MCF 10A (cell line): ENCODE measurements around the gene PEX14. TPM values are rescaled to one million over a fixed set of nuclear protein-coding genes. Genes with fewer than 3 reads are reported as not detected.

Source experiments
- BruUV-seq: library from RNA; stranded (reverse); fragments of 400-500 nt; replicated peaks from 2 replicates; lab custom pipeline; 2021; lab: Mats Ljungman, UMichigan
- CTCF ChIA-PET: fragments of 300-600 bp; sonication (Branson Sonifier 250); formaldehyde crosslinking; extraction: SDS; loops from one replicate; lab custom pipeline; 2021; ENCODE audit warnings: antibody characterized with exemption, inconsistent platforms; lab: Yijun Ruan, JAX
- POLR2A ChIA-PET: fragments of 300-600, 350-650 bp; sonication (Branson Sonifier 250); formaldehyde crosslinking; extraction: SDS; loops from one replicate; lab custom pipeline; 2020; ENCODE audit warnings: antibody characterized with exemption, inconsistent platforms; lab: Yijun Ruan, JAX
- DNase-seq: peaks from one replicate; pipeline ENCODE4 v3.0.0-alpha.2; 2018; ENCODE audit not compliant: unreplicated experiment
- H3K27ac Mint-ChIP-seq: one replicate; pipeline ENCODE4 v1.8.0; 2022; ENCODE audit warnings: mild to moderate bottlenecking, low read depth, mixed read lengths; ENCODE audit not compliant: unreplicated experiment
- H3K27me3 Mint-ChIP-seq: one replicate; pipeline ENCODE4 v1.8.0; 2022; ENCODE audit warnings: mixed read lengths; ENCODE audit not compliant: insufficient read depth, unreplicated experiment
- H3K36me3 Mint-ChIP-seq: one replicate; pipeline ENCODE4 v1.8.0; 2022; ENCODE audit warnings: mild to moderate bottlenecking, moderate library complexity, mixed read lengths; ENCODE audit not compliant: insufficient read depth, unreplicated experiment
- H3K4me1 Mint-ChIP-seq: one replicate; pipeline ENCODE4 v1.8.0; 2022; ENCODE audit warnings: mixed read lengths; ENCODE audit not compliant: insufficient read depth, unreplicated experiment
- H3K4me3 Mint-ChIP-seq: one replicate; pipeline ENCODE4 v1.8.0; 2022; ENCODE audit warnings: mild to moderate bottlenecking, moderate library complexity, mixed read lengths; ENCODE audit not compliant: unreplicated experiment
- H3K9me3 Mint-ChIP-seq: one replicate; pipeline ENCODE4 v1.8.0; 2022; ENCODE audit warnings: mixed read lengths; ENCODE audit not compliant: unreplicated experiment
- intact Hi-C: fragments of 100-400 bp; cut with micrococcal nuclease; formaldehyde crosslinking; loops from 2 replicates; pipeline ENCODE4 v1.14.1; 2022
- total RNA-seq: library from RNA; stranded (reverse); gene quantifications from 2 replicates; pipeline ENCODE4 v1.2.3, GENCODE V29; 2022
- TF ChIP-seq, protein P1 (sequence below): fragments of 200-600 bp; IDR thresholded peaks from one replicate; pipeline ENCODE4 v1.8.0; 2022; ENCODE audit warnings: antibody characterized with exemption, mild to moderate bottlenecking; ENCODE audit not compliant: unreplicated experiment

Gene PEX14
- total RNA-seq, 1 experiment from 2014 or later: 22.2 TPM

DNA sequence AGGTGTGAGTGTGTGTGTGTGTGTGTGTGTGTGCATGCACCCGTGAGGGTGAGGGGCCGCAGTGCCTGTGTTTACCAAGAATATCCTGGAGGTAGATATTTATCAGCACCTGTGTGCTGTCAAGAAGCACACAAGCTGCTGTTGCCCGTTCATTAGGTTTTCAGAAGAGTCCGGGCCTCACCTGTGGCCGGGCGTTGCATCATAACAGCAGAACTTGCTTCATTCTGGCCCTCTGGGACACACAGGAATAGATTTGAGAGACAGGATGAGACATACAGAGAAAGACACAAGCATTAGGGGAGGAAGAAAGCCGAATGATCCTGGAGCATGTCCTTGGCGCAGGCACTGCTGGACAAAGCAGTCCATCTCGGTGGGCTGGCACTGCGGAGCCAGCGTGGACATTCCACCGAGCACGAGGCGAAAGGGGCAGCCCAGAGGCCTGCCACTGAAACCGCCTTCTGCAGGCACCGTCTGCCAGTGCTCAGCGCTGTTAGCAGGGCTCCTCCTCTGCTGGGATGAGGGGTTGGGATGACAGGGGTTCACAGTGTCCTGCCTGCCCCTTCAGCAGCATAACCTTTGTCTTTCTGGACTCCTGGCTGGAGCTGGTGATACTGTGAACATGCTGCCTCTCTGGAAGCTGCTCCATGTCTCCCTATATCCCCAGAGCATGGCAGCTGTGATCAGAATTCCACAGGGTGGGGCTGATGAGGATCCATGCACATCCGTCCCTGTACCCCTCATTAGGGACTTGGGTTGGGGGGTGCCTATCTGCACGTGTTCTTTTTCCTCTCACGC is 81.1 kb downstream of the PEX14 start:
- peak; percentile 79 for DNase-seq
- BruUV-seq: no TSS peak
- Mint-ChIP-seq H3K9me3 (no peaks in the 10 kb centered on the region), H3K36me3 (peaks cover 8% of the 10 kb centered on the region), H3K27ac (peak overlapping the region; percentile 69), H3K4me3 (no peak overlapping the region), H3K27me3 (no peaks in the 10 kb centered on the region), H3K4me1 (peaks cover 15% of the 10 kb centered on the region)
- ChIA-PET POLR2A (interaction anchor here (0.6 to 2.2 kb wide), 10 partner anchors 11 to 238 kb away, joined by 3 to 9 read pairs (median 4); no protein-coding TSS in a partner anchor), CTCF (interaction anchor here (0.6 to 1.2 kb wide), 4 partner anchors 21 to 57 kb away, joined by 3 to 5 read pairs (median 3); no protein-coding TSS in a partner anchor)
- TF ChIP-seq, protein P1, sequence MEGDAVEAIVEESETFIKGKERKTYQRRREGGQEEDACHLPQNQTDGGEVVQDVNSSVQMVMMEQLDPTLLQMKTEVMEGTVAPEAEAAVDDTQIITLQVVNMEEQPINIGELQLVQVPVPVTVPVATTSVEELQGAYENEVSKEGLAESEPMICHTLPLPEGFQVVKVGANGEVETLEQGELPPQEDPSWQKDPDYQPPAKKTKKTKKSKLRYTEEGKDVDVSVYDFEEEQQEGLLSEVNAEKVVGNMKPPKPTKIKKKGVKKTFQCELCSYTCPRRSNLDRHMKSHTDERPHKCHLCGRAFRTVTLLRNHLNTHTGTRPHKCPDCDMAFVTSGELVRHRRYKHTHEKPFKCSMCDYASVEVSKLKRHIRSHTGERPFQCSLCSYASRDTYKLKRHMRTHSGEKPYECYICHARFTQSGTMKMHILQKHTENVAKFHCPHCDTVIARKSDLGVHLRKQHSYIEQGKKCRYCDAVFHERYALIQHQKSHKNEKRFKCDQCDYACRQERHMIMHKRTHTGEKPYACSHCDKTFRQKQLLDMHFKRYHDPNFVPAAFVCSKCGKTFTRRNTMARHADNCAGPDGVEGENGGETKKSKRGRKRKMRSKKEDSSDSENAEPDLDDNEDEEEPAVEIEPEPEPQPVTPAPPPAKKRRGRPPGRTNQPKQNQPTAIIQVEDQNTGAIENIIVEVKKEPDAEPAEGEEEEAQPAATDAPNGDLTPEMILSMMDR: no peak
- intact Hi-C loops: no loop called here

DNA sequence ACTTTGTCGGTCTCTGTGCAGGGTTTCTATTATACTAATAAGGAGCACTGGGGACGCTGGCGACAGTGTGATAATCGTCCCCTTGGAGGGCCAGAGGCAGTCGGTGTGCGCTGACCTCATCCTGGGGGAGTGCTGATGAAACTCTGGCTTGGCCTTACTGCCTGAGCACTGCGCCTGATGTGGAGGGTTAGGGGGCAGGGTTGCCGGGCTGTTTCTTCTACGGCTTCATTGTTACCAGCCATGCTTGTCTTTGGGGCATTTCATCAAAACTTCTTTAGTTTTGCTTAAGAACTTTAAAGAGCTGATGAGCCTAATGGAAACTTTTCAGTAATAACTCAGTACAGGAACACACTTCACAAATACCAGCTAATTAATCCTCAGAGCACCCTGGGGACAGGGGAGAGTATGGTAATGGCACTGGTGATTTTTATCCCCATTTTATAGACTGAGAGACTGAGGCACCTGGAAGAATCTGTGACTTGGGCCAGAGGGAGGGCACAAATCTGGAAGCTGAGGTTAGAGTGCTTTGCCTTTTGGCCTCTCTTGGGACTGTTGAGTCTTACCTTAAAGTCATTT is 81.8 kb downstream of the PEX14 start:
- no TSS peak for BruUV-seq
- Mint-ChIP-seq H3K27ac (peak overlapping the region; percentile 69), H3K9me3 (no peaks in the 10 kb centered on the region), H3K4me3 (no peak overlapping the region), H3K4me1 (peaks cover 22% of the 10 kb centered on the region), H3K27me3 (no peaks in the 10 kb centered on the region), H3K36me3 (peaks cover 8% of the 10 kb centered on the region)
- CTCF ChIA-PET: interaction anchor here (0.6 to 1.2 kb wide), 3 partner anchors 26 to 58 kb away, joined by 3 read pairs; no protein-coding TSS in a partner anchor
- intact Hi-C loops: no loop called here
- no peak for DNase-seq
- POLR2A ChIA-PET: interaction anchor here (0.5 to 2.2 kb wide), 7 partner anchors 10 to 79 kb away, joined by 3 to 9 read pairs (median 4); no protein-coding TSS in a partner anchor
- TF ChIP-seq, protein P1: no peak

DNA sequence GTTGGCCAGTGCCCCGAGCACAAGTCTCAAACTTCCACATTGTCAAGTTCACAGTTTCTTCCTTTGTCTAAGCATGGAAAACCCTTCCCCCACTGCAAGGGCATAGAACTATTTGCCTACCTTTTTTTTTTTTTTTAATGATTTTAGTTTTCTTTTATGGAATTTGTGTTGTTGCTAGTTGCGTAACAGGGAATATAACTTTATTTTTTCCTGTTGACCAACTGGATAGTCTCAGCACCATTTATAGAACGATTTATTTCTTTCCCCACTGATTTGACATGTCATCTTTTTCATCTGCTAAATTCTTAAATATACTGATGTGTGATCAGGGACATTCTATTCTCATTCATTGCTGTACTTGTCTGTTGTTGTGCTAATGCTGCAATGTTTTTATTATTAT is 83.0 kb downstream of the PEX14 start:
- CTCF ChIA-PET: no interaction called here
- no peaks in the 10 kb centered on the region for H3K9me3 Mint-ChIP-seq
- peaks cover 7% of the 10 kb centered on the region for H3K36me3 Mint-ChIP-seq
- DNase-seq: no peak
- BruUV-seq: no TSS peak
- intact Hi-C loops: no loop called here
- TF ChIP-seq, protein P1: no peak
- peaks cover 33% of the 10 kb centered on the region for H3K4me1 Mint-ChIP-seq
- H3K27me3 Mint-ChIP-seq: no peaks in the 10 kb centered on the region
- POLR2A ChIA-PET: no interaction called here
- no peak overlapping the region for H3K27ac Mint-ChIP-seq
- no peak overlapping the region for H3K4me3 Mint-ChIP-seq

DNA sequence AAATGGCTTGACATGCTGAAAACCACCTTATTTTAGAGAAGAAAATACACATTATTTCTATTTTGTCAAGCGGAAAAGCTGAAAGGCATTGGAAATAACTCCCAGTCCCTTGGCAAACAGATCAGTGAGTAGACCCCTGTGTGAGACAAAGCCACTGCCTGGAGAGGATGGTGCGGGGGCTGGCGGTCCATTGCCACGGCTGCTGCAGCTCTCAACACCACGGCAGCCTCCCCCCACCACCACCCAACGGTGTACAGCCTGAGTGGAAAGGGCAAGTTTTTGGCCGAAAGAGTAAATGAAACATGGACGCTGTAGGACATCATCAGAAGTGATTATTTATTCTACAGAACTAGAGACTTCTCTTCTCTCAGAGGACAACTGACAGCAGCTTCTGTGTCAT is 84.6 kb downstream of the PEX14 start:
- Mint-ChIP-seq H3K27ac (no peak overlapping the region), H3K27me3 (no peaks in the 10 kb centered on the region), H3K36me3 (peaks cover 5% of the 10 kb centered on the region), H3K4me3 (no peak overlapping the region), H3K9me3 (peaks cover 7% of the 10 kb centered on the region), H3K4me1 (peaks cover 33% of the 10 kb centered on the region)
- BruUV-seq: no TSS peak
- POLR2A ChIA-PET: interaction anchor here (0.5 to 0.9 kb wide), 4 partner anchors 11 to 1683 kb away, joined by 3 to 4 read pairs (median 3); no protein-coding TSS in a partner anchor
- CTCF ChIA-PET: no interaction called here
- no peak for DNase-seq
- TF ChIP-seq, protein P1: no peak
- intact Hi-C loops: no loop called here
